ENCODE measurements around the gene DMRT3.

Gene DMRT3
- total RNA-seq: 0 reads per million in 2 donors

- DNase-seq: no peak
Observed at GRCh38 chr9:976258-976942, at the start of gene DMRT3. DMRT3 (plus strand) TSS chr9:976655; CDS start chr9:977002, 347 bp downstream.

- DNase-seq: no peak
Observed at GRCh38 chr9:926976-927375, 49.5 kb upstream of the DMRT3 start.

- DNase-seq: no peak
Observed at GRCh38 chr9:928363-929042, 48.0 kb upstream of the DMRT3 start.

GRCh38 chr9:929719-930118 lies 46.7 kb upstream of the DMRT3 start:
- no peak for DNase-seq

GRCh38 chr9:933356-933755 lies 43.1 kb upstream of the DMRT3 start:
- no peak for DNase-seq

GRCh38 chr9:935348-935965 lies 41.0 kb upstream of the DMRT3 start:
- DNase-seq: no peak

- no peak for DNase-seq
Observed at GRCh38 chr9:942805-943580, 33.5 kb upstream of the DMRT3 start.

- no peak for DNase-seq
Observed at GRCh38 chr9:947985-948384, 28.5 kb upstream of the DMRT3 start.

GRCh38 chr9:948497-948896 lies 28.0 kb upstream of the DMRT3 start:
- DNase-seq: no peak

- DNase-seq: no peak
Observed at GRCh38 chr9:950139-950538, 26.3 kb upstream of the DMRT3 start.

- DNase-seq: no peak
Observed at GRCh38 chr9:952546-952945, 23.9 kb upstream of the DMRT3 start.

GRCh38 chr9:959105-959504 lies 17.4 kb upstream of the DMRT3 start:
- DNase-seq: no peak

- DNase-seq: no peak
Observed at GRCh38 chr9:959914-960313, 16.5 kb upstream of the DMRT3 start.

GRCh38 chr9:962023-962422 lies 14.4 kb upstream of the DMRT3 start:
- no peak for DNase-seq

GRCh38 chr9:965497-965896 lies 11.0 kb upstream of the DMRT3 start:
- DNase-seq: no peak

- no peak for DNase-seq
Observed at GRCh38 chr9:966870-967269, 9.6 kb upstream of the DMRT3 start.

GRCh38 chr9:967436-967835 lies 9.0 kb upstream of the DMRT3 start:
- no peak for DNase-seq

- DNase-seq: no peak
Observed at GRCh38 chr9:967903-968641, 8.4 kb upstream of the DMRT3 start.

GRCh38 chr9:969310-970150 lies 6.9 kb upstream of the DMRT3 start:
- DNase-seq: no peak

- no peak for DNase-seq
Observed at GRCh38 chr9:970151-970996, 6.1 kb upstream of the DMRT3 start.
